Right lobe of liver (tissue), 4 donors: ENCODE measurements around the gene LSM3.

Experiments
- POLR2A ChIP-seq: fragments of 450-650 bp; IDR thresholded peaks from one replicate; pipeline ENCODE4 v1.6.1; 2017; ENCODE audit warnings: antibody characterized with exemption, mild to moderate bottlenecking
- TF ChIP-seq, protein P1 (sequence below), 4 donors: fragments of 200-600 bp in 3 of 4; fragments of 450-650 bp in 1 of 4; IDR thresholded peaks; one replicate each; pipeline versions ENCODE4 v1.5.1 to v1.8.0; 2016 to 2022; ENCODE audit warnings: antibody characterized with exemption in 4 of 4, mild to moderate bottlenecking in 2 of 4
- donor health status: DM: no; HTN: no; CAD: no.
- donor health status: DM: no; HTN: no; CAD: no.
- donor health status: DM: no; HTN: yes; CAD: no.

DNA sequence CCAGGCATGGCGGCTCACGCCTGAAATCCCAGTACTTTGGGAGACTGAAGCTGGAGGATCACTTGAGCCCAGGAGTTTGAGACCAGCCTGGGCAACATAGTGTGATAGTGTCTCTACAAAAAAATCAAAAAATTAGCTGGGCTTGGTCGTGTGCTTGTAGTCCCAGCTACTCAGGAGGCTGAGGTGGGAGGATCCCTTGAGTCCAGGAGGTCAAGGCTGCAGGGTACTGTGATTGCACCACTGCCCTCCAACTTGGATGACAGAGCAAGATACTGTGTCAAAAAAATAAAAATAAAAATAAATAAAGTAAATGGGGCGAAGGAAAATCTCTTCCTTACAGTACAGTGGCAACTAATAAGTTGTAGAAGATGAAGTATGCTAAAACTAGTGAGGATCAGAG is 29.6 kb downstream of the LSM3 start:
- no peak for TF ChIP-seq POLR2A
- TF ChIP-seq, protein P1, sequence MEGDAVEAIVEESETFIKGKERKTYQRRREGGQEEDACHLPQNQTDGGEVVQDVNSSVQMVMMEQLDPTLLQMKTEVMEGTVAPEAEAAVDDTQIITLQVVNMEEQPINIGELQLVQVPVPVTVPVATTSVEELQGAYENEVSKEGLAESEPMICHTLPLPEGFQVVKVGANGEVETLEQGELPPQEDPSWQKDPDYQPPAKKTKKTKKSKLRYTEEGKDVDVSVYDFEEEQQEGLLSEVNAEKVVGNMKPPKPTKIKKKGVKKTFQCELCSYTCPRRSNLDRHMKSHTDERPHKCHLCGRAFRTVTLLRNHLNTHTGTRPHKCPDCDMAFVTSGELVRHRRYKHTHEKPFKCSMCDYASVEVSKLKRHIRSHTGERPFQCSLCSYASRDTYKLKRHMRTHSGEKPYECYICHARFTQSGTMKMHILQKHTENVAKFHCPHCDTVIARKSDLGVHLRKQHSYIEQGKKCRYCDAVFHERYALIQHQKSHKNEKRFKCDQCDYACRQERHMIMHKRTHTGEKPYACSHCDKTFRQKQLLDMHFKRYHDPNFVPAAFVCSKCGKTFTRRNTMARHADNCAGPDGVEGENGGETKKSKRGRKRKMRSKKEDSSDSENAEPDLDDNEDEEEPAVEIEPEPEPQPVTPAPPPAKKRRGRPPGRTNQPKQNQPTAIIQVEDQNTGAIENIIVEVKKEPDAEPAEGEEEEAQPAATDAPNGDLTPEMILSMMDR (IDR thresholded peaks at IDR 0.05), result no peak
